ENCODE results near the gene COG7.

DNA sequence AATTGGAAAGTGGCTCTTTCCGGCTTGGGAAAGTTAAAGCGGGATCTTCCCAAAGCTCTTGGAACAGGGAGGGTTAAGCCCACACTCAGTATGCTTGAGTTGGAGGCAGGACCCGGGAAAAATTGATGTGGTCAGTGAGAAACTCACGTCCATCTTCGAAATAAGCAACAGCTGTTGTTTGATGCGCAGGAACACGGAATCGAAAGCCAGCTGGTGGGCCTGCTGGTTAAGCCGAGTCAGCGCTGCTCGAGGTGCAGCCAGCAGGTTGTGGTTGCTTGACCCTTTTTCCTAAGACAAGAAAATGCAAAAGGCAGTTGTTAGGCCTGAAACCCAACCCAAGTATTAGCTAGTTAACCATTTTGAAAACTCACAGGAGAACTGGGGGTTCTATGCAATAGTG lies 49.4 kb downstream of the COG7 start:
- TF ChIP-seq, protein P1, sequence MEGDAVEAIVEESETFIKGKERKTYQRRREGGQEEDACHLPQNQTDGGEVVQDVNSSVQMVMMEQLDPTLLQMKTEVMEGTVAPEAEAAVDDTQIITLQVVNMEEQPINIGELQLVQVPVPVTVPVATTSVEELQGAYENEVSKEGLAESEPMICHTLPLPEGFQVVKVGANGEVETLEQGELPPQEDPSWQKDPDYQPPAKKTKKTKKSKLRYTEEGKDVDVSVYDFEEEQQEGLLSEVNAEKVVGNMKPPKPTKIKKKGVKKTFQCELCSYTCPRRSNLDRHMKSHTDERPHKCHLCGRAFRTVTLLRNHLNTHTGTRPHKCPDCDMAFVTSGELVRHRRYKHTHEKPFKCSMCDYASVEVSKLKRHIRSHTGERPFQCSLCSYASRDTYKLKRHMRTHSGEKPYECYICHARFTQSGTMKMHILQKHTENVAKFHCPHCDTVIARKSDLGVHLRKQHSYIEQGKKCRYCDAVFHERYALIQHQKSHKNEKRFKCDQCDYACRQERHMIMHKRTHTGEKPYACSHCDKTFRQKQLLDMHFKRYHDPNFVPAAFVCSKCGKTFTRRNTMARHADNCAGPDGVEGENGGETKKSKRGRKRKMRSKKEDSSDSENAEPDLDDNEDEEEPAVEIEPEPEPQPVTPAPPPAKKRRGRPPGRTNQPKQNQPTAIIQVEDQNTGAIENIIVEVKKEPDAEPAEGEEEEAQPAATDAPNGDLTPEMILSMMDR (IDR thresholded peaks at IDR 0.05): no peak
- no peak for TF ChIP-seq POLR2A (IDR thresholded peaks at IDR 0.05)

Data from Peyer's patch (tissue), 4 donors.